ENCODE data around the gene HLA-DMA.

HLA-DMA gene

DNA sequence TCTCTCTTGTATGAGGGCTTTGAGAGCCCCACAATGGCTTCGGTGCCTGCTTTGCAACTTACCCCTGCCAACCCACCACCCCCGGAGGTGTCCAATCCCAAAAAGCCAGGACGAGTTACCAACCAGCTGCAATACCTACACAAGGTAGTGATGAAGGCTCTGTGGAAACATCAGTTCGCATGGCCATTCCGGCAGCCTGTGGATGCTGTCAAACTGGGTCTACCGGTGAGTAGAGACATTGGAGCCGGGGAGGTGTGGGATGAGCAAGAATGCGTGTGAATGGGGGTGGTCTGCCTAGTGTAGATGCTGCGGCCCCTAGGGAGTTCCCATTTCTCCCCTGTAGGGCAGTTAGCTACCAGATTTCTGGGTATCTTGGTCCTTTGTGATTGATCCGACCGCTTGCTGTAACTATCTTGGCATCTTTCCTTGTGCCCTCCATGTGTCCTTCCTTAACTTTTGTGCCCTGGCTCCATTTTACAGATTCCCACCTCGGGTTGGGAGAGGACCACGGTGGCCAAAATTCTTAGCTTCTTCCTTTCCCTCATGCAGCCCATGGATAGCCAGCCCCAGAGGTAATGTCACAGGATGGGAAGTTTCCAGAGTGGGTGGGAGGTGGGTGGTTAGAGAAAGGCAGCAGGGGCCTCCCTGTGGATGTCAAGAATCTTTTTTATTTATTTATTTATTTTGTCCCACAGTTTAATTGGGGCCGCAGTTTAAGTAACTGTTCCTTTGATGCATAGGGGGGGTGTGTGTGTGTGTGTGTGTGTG, 21.8 kb upstream of the HLA-DMA start:
- DNase-seq (ENCODE audit: low spot score) = peak; percentile 42

DNA sequence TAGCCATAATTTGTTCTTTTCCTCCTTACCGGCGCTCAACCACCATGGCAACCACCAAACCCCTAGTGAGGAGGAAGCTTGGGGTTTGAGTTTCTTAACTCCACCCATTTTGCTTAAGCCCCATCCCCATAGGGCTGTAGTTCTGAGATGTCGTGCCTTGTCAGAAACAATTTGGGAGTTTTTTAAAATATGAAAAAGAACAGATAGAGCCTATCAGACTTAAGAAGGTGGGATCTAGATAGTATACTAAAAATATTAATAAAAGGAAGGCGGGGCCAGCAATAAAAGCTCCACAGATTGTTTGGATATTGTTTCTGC, 21.1 kb upstream of the HLA-DMA start:
- DNase-seq (ENCODE audit: low spot score) = peak; percentile 61

DNA sequence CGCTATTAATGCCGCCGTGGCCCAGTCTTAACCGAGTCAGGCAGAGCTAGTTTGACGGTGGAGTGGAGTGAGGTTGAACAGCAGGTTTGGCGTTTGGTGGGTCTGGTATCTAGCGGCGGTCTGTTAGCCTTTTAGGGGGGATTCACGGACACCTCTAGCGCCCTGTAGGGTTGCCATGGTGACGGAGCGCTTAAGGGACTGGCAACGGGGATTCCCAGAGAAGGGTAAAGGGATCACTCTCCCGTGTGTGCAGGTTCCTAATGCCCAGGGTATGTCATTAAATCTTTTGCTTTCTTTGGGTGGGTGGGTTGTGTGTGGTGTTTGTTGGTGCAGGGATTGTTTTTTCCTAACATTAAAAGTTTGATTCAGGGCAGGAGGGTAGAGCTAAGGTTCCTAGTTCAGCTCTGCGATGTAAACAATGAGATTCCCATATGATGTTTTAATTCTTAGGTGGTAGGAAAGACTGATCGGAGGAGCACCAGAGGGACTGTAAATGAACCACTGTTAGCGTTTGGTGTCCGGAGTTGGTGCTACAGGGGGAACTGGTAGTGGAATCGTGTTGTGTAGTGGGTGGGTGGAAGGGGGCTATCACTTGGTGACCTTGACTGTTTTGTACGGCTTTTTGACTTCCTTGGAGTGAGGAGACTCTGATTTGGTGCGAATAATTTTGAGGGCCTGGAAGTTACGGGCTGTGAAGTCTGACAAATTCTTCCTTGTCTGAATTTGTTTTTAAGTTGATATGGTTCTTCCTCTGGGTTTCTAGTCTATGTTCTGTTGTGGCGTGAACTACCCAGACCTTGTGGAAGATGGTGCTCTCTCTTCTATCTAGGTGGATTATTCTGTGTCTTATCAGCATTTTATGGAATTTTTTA, 20.5 kb upstream of the HLA-DMA start:
- peak; percentile 90 for DNase-seq (ENCODE audit: low spot score)

DNA sequence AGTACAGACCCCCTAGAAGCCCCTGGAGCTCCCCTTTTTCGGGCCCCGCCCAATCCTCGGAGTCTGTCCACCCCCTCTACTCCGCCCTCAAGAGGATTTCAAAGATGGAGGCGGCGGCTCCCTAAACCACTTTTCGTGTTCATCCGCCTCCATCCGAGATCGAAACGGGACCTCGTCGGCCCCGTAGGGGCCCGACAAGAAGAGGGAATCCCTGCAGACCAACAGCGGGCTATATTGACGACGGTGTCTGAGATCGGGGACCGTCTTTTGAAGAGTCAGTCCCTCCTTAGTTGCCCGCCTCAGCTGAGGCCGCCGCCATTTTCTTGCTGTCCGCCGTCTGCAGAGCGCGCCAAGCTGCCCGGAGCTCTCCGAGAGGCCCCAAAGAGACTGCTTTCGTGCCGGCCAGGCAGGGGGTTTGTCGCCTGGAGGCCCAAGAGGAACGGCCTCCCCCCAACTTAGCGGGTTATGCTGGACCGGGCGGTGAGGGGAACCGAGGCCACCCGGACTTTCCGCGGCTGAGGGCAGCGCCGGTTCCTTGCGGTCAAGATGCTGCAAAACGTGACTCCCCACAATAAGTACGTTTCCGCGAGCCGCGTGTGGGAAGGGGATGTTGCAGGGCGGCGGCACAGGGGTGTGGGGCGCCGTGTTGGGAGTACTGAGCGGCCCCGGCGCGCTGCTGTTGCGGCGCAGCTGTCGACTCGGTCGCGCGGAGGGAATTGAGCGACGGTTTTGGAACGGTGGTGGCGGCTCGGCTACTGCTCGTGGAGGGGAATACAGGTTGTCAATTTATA, 19.7 kb upstream of the HLA-DMA start:
- no peak for DNase-seq (ENCODE audit: low spot score)

DNA sequence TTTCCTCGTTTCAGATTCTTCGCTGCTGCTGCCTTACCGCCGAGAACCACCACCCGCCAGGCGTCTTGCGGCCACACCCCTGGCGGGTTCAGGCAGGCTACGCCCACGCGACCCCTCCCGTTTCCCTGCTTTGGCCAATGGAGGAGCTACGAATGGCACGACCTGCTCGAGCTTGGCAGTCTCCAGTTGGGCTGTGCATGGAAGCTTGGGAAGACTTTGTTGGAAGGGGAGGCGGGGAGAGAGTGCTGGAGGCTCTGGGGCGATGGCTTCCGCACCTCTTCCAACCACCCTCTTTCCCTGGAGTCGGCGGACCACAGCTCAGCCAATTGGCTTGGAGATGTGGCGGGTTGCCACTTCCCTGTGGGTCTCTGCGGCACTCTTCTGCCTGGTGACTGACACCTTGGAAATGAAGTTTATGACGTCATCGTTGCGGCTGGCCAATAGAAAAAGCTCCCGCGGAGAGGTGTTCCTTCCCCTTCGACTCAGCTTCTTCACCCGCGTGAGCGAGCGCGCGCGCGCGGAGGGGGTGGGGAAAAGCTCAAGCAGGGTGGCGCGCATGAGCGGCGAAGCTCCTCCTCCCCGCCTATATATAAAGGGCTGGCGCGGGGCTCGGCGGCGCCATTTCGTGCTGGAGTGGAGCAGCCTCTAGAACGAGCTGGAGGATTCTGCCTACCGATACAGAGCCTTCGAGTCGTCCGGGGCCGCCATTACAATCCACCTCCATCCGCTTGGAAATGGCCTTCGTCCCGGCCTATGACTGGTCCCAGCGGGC, 18.9 kb upstream of the HLA-DMA start:
- DNase-seq (ENCODE audit: low spot score) = peak; percentile 100

DNA sequence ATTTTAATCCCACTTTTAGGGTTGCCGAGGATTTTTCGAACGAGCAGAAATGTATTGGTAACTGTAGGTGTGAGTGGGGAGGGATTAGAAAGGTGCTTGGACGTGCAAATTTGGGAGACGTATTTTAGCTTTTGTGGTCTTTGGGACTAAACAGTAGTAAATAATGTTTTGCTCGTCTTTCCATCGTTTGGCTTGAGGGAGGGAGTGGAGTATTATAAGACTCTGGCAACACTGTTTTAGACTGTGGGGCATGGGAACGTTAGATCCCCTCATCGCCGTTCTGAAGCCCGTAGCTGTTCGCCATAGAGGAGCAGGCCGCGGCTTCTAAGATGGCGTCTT, 18.3 kb upstream of the HLA-DMA start:
- no peak for DNase-seq (ENCODE audit: low spot score)

DNA sequence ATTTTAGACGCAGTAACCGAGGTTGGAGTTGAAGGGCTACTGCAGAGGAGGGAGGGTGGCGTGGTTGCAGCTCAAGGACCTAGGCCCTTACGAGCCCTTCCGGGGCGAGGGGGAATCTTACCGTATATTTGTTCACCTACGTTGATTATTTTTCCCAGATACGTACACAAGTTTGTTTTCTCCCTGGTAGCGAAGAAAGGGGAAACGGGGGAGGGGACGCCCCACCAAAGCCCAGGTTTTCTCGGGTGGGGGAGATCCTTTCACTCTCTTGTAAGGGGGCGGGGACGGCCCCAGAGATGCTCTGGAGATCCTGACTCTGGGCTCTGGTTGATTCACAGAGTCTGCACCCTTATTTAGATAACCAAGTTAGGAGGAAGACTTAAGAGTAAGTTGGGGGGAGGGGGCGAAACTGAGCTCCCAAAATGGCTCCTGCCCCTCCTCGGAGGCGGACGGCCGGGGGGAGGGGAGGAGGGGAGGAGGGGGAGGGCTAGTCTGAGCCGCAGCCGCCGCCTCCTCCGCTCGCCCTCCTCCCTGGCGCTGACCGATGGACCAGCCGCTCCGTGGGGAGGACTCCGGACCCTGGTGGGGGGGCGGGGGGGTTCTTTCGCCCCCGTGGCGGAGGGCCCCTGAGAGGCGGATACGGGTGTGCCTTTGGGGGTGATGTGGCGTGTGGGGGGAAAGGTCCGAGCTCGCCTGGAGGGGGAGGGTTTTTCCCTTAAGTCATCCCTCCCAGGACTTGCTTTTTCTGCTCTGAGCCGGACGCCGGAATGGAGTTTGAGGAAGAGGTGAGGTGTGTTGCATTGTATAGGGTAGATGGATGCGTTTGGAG, 17.7 kb upstream of the HLA-DMA start:
- DNase-seq (ENCODE audit: low spot score) = peak; percentile 74

DNA sequence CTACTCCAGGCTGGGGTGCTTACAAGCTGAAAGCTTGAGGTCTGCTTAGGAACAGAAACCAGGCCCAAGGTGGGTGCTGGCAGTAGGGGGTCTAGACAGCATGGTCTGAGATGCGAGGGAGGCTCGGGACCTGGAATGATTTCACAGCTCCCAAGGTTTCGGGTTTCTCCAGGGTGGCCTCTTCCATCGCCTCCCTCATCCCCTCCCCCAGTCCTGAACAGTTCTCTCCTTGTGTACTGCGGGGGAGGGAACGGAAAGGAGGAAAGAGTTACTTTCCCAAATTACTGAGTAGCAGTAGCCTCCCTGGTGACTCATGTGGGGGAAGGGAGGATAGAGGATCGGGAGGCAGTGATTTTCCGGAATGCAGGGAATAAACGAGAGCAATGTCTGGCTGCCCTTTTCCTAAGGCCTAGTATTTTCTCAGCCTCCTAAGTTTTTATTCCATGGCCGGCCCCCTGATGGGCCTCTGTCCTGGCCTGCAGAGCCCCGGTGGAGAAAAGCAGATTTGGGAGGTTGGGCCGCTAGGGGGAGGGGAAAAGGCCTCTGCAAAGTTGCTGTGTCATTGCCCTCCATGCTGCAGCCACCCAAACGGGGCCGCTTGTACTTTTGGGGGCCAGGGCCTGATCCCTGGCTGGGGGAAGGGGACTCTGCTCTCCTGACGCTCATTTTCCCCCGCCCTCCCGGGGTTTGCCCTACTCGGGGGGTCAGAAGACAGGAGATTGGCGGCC, 17.0 kb upstream of the HLA-DMA start:
- peak; percentile 94 for DNase-seq (ENCODE audit: low spot score)

DNA sequence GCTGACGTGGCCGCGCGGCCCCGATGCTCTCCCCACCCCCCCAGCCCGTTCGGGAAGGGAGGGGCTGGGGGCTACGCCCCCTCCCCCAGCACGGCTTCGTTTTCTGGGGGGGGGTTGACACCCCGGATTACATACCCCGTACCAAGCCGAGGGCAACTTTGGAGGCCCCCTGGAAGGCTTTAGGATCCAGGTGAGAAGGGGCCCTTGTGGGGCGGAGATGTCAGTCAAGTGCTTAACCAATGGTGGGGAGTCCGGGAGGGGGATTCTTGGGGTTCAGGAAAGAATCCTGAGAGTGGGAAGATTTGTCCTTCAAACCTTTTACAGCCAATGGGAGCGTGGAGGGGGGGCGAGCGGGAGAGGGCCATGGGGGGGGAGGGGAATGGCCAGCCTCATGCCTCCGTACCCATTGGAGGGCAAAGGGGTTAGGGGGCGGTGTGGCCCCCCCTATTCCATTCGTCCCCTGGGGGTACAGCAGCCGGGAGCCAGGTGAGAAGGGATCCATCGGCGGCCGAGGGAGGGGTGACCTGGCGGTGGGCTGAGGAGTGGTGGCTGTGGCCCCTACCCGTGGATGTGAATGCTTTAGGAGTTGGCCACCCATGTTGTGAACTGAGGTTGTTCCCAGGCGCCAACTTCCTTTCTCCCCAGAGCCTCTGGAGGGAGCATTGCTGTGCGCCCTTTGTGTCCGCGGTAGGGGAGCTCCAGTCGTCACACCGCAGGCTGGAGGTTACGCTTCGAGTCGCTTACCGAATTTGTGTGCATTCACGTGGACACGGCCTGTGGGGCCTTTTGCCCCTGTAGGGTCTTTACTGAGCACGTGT, 16.2 kb upstream of the HLA-DMA start:
- DNase-seq (ENCODE audit: low spot score) = peak; percentile 84

DNA sequence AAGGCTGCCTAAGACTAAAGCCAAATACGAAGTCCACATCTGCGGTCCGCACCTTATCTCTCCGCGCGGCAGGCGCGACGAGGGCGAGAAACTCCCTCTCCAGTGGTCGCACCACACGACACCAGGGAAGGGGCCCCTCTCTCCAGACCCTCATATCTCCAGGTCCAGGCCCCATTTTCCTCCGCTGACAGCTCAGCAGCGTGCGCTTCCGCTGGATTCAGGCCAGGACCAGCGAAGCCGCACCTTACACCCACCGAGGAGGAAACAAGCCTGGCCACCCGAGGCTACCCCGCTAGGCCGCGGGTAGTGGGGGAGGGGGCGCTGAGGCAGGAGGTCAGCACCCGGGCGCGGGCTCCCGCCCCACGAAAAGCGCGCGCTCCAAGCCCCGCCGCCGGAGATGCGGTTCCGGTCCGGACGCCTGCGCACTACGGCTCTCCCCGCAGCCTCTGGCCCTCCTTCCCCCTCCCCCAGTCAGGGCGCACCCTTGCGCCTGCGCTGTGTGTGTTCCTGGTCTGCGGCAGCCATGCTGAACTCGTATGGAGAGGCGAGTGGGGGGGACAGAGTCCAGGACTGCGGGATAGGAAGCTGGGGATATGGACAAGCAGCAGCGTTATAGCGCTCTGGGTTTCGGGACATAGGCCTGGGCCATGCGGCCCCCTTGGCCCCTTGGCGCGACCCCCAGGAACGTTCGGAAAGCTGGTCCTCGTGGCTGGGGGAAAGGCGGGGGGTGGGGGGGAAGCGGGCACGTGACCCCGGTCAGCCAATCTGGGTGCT, 15.4 kb upstream of the HLA-DMA start, which contains the start of gene BRD2:
TSS of gene BRD2 (plus strand) at position 502 of the 774 bp plus-strand sequence. CDS start 4,305 bp downstream, outside the sequence.
- DNase-seq (ENCODE audit: low spot score) = peak; percentile 99

DNA sequence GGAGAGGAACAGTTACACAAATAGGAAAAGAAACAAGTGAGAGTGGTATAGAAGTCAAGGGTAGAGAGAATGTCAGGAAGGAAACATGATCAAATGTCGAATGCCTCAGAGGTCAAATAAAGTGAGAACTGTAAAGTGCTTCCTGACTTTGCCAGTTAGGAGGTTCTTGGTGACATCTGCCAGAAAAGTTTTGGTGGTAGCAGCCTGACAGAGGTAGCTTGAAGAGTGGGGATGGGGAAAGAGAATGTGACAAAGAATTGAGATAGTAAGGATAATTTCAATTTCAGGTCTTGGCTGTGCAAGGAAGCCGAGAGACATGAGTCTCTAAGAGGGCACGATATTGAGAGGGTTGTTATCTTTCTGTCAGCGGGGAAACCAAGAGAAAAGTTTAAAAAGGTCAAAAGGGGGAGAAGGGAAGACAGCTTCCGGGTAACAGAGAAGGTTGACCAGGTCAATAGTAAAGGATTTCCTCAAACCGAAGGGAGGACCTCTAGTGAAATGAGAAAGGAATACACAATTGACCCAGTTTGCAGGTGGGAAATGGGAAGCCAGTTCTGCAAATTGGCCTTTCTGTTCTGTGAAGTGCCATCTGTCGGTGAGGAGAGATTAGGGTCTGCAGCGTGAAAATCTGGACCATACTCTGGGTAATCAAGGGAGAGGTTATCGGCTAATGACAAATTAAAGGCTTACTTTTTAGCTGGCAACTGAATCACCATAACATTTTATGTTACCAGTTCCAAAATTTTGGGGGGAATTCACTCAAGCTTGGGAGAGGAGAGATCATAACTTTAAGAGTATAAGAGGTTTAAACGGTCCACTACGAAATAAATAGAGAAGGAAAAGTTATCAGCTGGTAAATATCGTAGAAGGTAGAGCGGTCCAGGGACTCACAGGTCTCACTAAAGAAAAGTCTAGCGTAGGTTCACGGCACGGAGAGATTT, 14.5 kb upstream of the HLA-DMA start:
- DNase-seq (ENCODE audit: low spot score) = peak; percentile 75

DNA sequence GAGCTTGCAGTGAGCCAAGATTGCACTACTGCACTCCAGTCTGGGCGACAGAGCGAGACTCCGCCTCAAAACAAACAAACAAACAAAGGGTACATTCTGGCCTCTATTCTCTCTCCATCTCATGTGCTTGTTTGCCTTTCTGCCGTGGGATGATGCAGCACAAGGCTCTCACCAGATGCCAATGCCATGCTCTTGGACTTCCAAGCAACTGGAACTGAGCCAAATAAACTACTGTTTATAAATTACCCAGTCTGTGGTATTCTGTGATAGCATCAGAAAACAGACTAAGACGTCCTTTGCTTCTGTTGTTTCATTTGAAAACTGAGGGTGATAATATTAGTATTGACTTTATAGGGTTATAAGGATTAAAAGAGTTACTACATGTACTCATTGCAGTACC, 11.9 kb upstream of the HLA-DMA start:
- no peak for DNase-seq (ENCODE audit: low spot score)

DNA sequence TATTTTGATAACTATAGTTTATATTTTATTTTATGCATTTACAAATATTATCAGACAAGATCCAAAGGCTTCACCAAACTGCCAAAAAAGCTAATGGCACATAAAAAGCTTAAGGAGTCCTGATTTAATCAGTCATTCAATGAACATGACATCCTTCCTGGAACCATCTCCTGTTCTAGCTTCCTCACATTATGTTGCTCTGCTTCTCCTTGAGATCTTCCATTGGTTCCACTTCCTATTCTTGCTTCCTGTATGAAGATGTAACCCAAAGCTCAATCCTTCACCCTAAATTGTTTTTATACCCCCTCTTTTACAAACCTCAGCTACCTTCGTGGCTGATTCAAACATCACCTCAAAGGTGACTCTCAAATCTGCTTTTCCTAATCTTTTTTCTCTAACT, 11.0 kb upstream of the HLA-DMA start:
- DNase-seq (ENCODE audit: low spot score) = no peak

DNA sequence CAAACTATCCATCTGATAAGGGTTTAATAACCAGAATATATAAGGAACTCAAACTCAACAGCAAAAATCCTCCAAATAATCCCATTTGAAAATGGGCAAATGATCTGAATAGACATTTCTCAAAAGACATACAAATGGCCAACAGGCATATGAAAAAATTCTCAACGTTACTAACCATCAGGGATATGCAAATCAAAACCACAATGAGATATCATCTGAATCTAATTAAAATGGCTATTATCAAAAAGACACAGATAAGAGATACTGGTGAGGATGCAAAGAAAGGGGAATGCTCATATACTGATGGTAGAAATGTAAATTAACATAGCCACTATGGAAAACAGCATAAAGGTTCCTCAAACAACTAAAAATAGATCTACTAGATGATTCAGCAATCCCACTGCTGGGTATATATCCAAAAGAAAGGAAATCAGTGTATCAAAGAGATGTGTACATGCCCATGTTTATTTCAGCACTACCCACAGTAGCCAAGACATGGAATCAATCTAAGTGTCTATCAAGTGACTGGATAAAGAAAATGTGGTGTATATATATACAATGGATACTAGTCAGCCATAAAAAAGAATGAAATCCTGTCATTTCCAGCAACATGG, 9.4 kb upstream of the HLA-DMA start:
- DNase-seq (ENCODE audit: low spot score) = no peak

DNA sequence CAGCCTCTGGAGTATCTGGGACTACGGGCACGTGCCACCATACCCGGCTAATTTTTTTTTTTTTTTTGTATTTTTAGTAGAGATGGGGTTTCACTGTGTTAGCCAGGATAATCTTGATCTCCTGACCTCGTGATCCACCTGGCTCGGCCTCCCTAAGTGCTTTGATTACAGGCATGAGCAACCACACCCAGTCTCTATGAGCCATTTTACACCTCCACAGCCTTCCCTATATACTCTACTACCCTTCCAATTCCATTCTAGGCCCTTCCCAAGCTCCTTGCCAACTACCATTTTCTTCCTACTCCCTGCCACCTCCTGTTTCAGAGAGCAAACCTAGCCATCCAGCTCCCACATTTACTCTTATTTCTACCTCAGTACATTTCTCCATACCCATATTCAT, 7.7 kb upstream of the HLA-DMA start:
- no peak for DNase-seq (ENCODE audit: low spot score)

DNA sequence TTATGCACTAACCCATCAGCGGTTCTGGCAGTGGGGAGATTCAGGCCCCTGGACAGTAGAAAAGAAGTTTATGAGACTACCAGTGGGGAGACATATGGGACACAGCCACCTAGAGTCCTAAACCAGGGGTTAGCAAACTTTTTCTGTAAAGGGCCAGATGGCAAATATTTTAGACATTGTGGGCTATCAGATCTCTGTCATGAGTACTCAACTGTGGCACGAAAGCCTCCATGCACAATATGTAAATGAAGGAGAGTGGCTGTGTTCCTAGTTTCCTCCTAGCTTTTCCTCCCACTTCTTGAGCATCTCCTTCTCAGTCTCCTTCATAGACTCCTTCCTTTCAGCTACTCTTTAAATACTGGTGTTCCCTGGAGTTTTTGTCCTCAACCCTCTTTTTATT, 3.3 kb upstream of the HLA-DMA start:
- DNase-seq (ENCODE audit: low spot score) = no peak

All from hematopoietic multipotent progenitor cell treated with erythropoietin and hydrocortisone succinate and interleukin-3 and kit ligand, for 17 days (in vitro differentiated cells).